OCI-LY7 (cell line): ENCODE measurements around the gene TRHDE. TPM values are rescaled to one million over a fixed set of nuclear protein-coding genes. Genes with fewer than 3 reads are reported as not detected.

Experiments used
- BruUV-seq: library from RNA; stranded (reverse); fragments of 400-500 nt; replicated peaks from 2 replicates; lab custom pipeline; 2021; lab: Mats Ljungman, UMichigan
- CTCF ChIA-PET: fragments of 300-600 bp; sonication (Branson Sonifier 250); formaldehyde crosslinking; loops from one replicate; lab custom pipeline; 2022; ENCODE audit warnings: antibody characterized with exemption; ENCODE audit not compliant: unreplicated experiment; lab: Charles Lee
- POLR2A ChIA-PET: fragments of 300-600 bp; sonication (Branson Sonifier 250); formaldehyde crosslinking; loops from one replicate; lab custom pipeline; 2022; ENCODE audit warnings: antibody characterized with exemption; lab: Charles Lee
- DNase-seq: peaks from one replicate; pipeline ENCODE4 v3.0.0-alpha.2; 2015; ENCODE audit warnings: low spot score
- H2AFZ ChIP-seq: fragments of 200-600 bp; sonication (generic), shearing (Covaris generic); 2 replicates; pipeline ENCODE4 v1.6.1; 2014; ENCODE audit warnings: mild to moderate bottlenecking, antibody characterized with exemption, low read length, moderate library complexity
- H3K27ac ChIP-seq: fragments of 200-600 bp; sonication (generic); 2 replicates; pipeline ENCODE4 v1.5.1; 2014; ENCODE audit warnings: mixed run types, low read depth, mild to moderate bottlenecking, moderate library complexity, low read length, inconsistent platforms; ENCODE audit not compliant: poor library complexity, severe bottlenecking
- H3K36me3 ChIP-seq: fragments of 200-600 bp; sonication (generic); 2 replicates; pipeline ENCODE4 v1.6.1; 2014; ENCODE audit warnings: mild to moderate bottlenecking, antibody characterized with exemption, low read length, moderate library complexity, mixed read lengths; ENCODE audit not compliant: insufficient read depth
- H3K4me1 ChIP-seq: fragments of 200-600 bp; sonication (generic); 2 replicates; pipeline ENCODE4 v1.5.1; 2014; ENCODE audit warnings: mild to moderate bottlenecking, low read length; ENCODE audit not compliant: insufficient read depth, poor library complexity, severe bottlenecking
- H3K4me2 ChIP-seq: fragments of 200-600 bp; sonication (generic); 2 replicates; pipeline ENCODE4 v1.6.1; 2014; ENCODE audit warnings: mild to moderate bottlenecking, low read length
- H3K4me3 ChIP-seq: fragments of 200-600 bp; sonication (generic); 2 replicates; pipeline ENCODE4 v1.5.1; 2014; ENCODE audit warnings: mild to moderate bottlenecking, low read depth, low read length; ENCODE audit not compliant: poor library complexity, severe bottlenecking
- H3K79me2 ChIP-seq: fragments of 200-600 bp; sonication (generic); 2 replicates; pipeline ENCODE4 v1.6.1; 2016; ENCODE audit warnings: low read depth, mild to moderate bottlenecking, low read length, moderate library complexity, mixed read lengths; ENCODE audit not compliant: insufficient read depth
- H3K9me2 ChIP-seq: fragments of 200-600 bp; sonication (generic); 2 replicates; pipeline ENCODE4 v1.6.1; 2016; ENCODE audit warnings: mild to moderate bottlenecking, low read length, mixed read lengths; ENCODE audit not compliant: insufficient read depth
- H3K9me3 ChIP-seq: fragments of 200-600 bp; sonication (generic); 2 replicates; pipeline ENCODE4 v1.6.1; 2014; ENCODE audit warnings: mild to moderate bottlenecking, mixed run types, low read length, mixed read lengths
- H4K20me1 ChIP-seq: fragments of 200-600 bp; sonication (generic); 2 replicates; pipeline ENCODE4 v1.6.1; 2014; ENCODE audit warnings: mild to moderate bottlenecking, antibody characterized with exemption, low read length, moderate library complexity, mixed read lengths; ENCODE audit not compliant: insufficient read depth
- CTCF ChIP-seq: fragments of 200-600 bp; sonication (generic); conservative IDR thresholded peaks from 2 replicates; pipeline ENCODE4 v1.5.1; 2014; ENCODE audit warnings: mild to moderate bottlenecking, antibody characterized with exemption, low read length, moderate library complexity, mixed read lengths
- EZH2phosphoT487 ChIP-seq: fragments of 200-600 bp; sonication (generic); IDR thresholded peaks from 2 replicates; pipeline ENCODE4 v1.6.1; 2018; ENCODE audit warnings: low read depth, borderline replicate concordance, mild to moderate bottlenecking, mixed run types, antibody characterized with exemption, low read length, moderate library complexity, mixed read lengths
- intact Hi-C: fragments of 100-400 bp; cut with micrococcal nuclease; formaldehyde crosslinking; loops from one replicate; pipeline ENCODE4 v1.10.0; 2022; ENCODE audit not compliant: unreplicated experiment
- total RNA-seq, 2 experiments: library from RNA; depleted of rRNA in 1 of 2; stranded (reverse); fragments of >200 nt in 1 of 2; shearing (Covaris generic) in 1 of 2; gene quantifications; 2 replicates each; pipeline ENCODE4 v1.2.3, GENCODE V29; 2014 to 2022

Gene TRHDE
- total RNA-seq, 2 experiments from 2014 or later = not detected

GRCh38 chr12:72549184-72549583 is 277.0 kb downstream of the TRHDE start:
- ChIA-PET POLR2A (interaction anchor here (1.1 to 1.2 kb wide), 2 partner anchors 9 to 12 kb away, joined by 3 read pairs; no protein-coding TSS in a partner anchor), CTCF (no interaction called here)
- H4K20me1 ChIP-seq = no peaks in the 10 kb centered on the region
- intact Hi-C loops = loop anchor here (5.0 kb wide), 1 partner anchor 1363 kb away; no protein-coding TSS in a partner anchor
- H3K4me1 ChIP-seq = no peaks in the 10 kb centered on the region
- no peak overlapping the region for H3K27ac ChIP-seq
- TF ChIP-seq CTCF (no peak), EZH2phosphoT487 (no peak)
- H3K9me2 ChIP-seq = no peaks in the 10 kb centered on the region
- no peak for DNase-seq
- no peaks in the 10 kb centered on the region for H3K9me3 ChIP-seq
- no peaks in the 10 kb centered on the region for H3K79me2 ChIP-seq
- H2AFZ ChIP-seq = no peak overlapping the region
- H3K36me3 ChIP-seq = no peaks in the 10 kb centered on the region
- H3K4me3 ChIP-seq = no peak overlapping the region
- H3K4me2 ChIP-seq = no peak overlapping the region
- BruUV-seq = no TSS peak

- no peaks in the 10 kb centered on the region for H3K36me3 ChIP-seq
- no peak for DNase-seq
- H3K9me2 ChIP-seq = no peaks in the 10 kb centered on the region
- no peak overlapping the region for H3K4me3 ChIP-seq
- POLR2A ChIA-PET = interaction anchor here (1.4 kb wide), 1 partner anchor 12 kb away, joined by 3 read pairs; no protein-coding TSS in a partner anchor
- no peak overlapping the region for H3K27ac ChIP-seq
- H3K9me3 ChIP-seq = no peaks in the 10 kb centered on the region
- H3K4me2 ChIP-seq = no peak overlapping the region
- no peak for TF ChIP-seq EZH2phosphoT487
- no peak for TF ChIP-seq CTCF
- H4K20me1 ChIP-seq = no peaks in the 10 kb centered on the region
- H3K79me2 ChIP-seq = no peaks in the 10 kb centered on the region
- intact Hi-C loops = no loop called here
- H2AFZ ChIP-seq = no peak overlapping the region
- no TSS peak for BruUV-seq
- no peaks in the 10 kb centered on the region for H3K4me1 ChIP-seq
- CTCF ChIA-PET = interaction anchor here (0.6 kb wide), 1 partner anchor 90 kb away, joined by 3 read pairs; no protein-coding TSS in a partner anchor
Measured at GRCh38 chr12:72560003-72560769, 288.0 kb downstream of the TRHDE start.

- DNase-seq = peak; percentile 7
Measured at GRCh38 chr12:72570601-72571000, 298.4 kb downstream of the TRHDE start.

More at GRCh38 chr12:72570601-72571000, 298.4 kb downstream of the TRHDE start:
- Histone ChIP-seq H3K4me2 (no peak overlapping the region), H3K4me3 (no peak overlapping the region), H3K9me2 (no peaks in the 10 kb centered on the region), H3K79me2 (no peaks in the 10 kb centered on the region), H4K20me1 (no peaks in the 10 kb centered on the region), H2AFZ (no peak overlapping the region), H3K36me3 (no peaks in the 10 kb centered on the region), H3K27ac (no peak overlapping the region), H3K4me1 (no peaks in the 10 kb centered on the region), H3K9me3 (no peaks in the 10 kb centered on the region)
- ChIA-PET CTCF (no interaction called here), POLR2A (interaction anchor here (0.7 kb wide), 1 partner anchor 401 kb away, joined by 5 read pairs; no protein-coding TSS in a partner anchor)
- TF ChIP-seq EZH2phosphoT487 (no peak), CTCF (peak; percentile 66)
- no TSS peak for BruUV-seq
- intact Hi-C loops = no loop called here
